Articular chondrocyte of knee joint (primary cell): ENCODE measurements around the gene ATP6V0B. TPM values are rescaled to one million over a fixed set of nuclear protein-coding genes. Genes with fewer than 3 reads are reported as not detected.

Experiments used
- total RNA-seq: library from RNA; depleted of rRNA; stranded (reverse); fragments of >200 nt; gene quantifications from 2 replicates; pipeline ENCODE4 v1.2.3, GENCODE V29; 2012

ATP6V0B gene
- 48.4 and 57.2 TPM in 2 replicates for total RNA-seq

DNA sequence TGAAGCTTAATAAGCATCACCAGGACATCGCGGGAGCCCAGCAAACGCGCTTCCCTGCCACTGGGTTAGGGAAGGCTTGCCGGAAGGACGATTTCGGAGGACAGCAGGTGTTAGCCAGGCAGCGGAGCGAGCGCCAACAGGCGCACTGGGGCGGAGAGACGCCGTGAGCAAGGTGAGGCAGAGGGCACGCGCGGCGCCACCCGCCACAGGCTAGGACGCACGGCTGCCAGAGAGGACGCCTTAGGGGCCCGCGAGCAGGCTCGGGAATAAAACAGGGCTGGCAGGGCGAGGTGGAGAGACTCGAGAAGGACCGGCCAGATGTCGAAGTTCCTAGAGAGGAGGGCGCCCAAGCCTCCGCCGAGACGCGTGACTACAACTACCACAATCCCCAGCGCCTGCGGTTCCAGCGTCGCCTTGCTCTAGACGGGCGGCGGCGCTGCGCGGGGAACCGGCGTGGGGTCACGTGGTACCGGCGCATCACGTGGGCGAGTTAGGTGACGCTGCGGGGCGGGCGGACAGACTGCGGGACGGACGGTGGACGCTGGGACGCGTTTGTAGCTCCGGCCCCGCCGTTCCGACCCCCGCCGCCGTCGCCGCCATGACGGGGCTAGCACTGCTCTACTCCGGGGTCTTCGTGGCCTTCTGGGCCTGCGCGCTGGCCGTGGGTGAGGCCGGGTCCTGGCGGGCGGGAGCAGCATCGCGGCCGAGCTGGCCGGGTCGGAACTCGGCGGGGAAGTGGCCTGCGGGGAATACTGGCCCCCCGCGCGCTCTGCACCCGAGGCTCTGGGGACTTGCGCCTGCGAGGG, at the start of gene ATP6V0B:
Gene ATP6V0B (plus strand): TSS at position 518 of the 806 bp plus-strand sequence. CDS start 81 bp downstream, at position 599.

DNA sequence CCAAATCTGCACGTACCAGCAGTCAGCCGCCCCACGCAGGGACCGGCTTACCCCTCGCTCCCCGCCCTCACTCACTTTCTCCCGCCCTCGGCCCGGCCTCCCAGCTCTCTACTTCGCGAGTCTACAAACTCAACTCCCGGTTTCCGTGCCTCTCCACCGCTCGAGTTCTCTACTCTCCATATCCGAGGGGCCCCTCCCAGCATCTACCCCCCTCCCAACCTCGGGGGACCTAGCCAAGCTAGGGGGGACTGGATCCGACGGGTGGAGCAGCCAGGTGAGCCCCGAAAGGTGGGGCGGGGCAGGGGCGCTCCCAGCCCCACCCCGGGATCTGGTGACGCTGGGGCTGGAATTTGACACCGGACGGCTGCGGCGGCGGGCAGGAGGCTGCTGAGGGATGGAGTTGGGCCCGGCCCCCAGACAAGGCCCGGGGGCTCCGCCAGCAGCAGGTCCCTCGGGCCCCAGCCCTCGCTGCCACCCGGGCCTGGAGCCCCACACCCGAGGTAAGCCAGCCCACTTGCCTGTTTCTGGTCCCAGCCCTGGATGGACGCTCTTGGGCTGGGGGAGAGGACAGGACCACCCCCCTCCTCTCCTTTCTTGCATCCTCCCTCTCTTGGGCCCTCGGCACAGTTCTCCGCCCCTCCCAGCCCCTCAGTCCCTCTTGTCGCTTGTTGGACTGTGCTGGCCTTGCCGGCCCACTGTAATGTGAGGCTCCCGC, 41.2 kb upstream of the ATP6V0B start, which contains the start of gene ARTN:
Gene ARTN (plus strand): TSS at position 416 of the 715 bp plus-strand sequence. CDS start 1,856 bp downstream, outside the sequence.

DNA sequence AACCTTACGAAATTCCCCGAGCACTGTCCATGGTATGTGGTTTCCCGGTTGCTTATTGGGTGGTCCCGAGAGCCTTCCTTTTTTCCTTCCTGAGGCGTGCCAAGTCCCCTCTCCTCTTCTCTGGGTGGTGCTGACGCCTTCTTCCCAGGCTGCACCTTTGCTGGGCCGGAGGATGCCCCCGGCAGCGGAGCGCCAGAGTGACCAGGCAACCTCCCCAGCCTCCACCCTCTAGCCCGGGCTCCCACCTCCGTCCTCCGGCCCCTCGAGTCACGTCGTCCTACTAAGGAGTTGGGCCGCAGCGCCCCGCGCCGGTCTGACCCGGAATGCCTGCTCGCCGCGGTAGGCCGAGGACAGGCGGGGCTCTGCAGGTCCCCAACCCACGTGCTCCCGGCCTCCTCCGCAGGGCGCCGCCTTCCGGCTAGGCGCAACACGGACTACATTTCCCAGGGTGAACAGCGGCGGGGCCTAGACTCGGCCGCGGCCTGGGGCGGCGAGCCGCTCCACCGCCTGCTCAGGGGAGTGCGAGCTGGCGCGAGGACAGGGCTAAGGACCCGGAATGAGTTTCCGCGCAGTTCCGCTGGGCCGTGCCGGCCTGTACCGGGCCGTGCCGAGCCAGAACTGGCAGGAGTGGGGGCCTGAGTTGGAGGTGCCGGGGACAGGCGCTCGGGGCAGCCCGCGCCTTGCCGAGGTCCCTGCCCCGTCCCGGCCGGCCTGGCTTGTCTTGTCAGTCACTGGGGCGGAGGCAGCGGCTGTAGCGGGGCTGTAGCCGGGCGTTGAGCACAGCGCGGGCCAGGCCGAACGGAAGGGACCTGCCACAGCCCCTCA, 28.3 kb upstream of the ATP6V0B start, which contains the start of gene IPO13:
Gene IPO13 (plus strand): TSS at position 715 of the 825 bp plus-strand sequence. CDS start 651 bp downstream, outside the sequence.

DNA sequence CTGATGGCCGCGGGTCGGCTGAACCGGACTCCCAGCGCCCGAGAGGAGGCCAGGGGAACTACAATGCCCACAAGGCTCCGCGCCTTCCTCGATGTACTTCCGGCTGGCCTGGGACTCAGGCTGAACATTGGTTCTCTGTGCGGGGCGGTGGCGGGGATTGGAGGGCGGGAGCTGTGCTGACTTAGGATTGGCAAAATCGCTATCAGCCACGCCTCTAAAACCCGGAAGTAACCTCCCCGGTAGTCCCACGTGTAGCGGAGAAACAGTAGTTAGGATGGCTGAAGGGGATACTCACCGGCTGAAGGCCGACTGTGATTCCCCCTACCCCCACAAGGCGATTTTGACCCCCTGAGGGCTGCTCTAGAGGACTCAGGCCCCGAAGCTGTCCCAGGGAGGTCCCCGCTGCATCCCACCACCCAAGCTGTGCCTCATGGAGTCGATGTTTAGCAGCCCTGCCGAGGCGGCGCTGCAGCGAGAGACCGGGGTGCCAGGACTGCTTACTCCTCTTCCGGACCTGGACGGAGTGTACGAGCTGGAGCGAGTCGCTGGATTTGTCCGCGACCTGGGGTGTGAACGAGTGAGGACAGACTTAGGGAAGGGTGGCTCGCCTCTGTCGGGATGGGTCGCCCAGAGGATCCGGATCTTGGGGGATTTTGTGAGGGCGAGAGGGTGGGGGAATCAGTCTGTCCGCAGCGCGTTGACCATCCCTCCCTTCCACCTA, 4.9 kb upstream of the ATP6V0B start, which contains the start of gene DPH2:
Gene DPH2 (plus strand): TSS at position 265 of the 721 bp plus-strand sequence. CDS start 166 bp downstream, at position 431.

DNA sequence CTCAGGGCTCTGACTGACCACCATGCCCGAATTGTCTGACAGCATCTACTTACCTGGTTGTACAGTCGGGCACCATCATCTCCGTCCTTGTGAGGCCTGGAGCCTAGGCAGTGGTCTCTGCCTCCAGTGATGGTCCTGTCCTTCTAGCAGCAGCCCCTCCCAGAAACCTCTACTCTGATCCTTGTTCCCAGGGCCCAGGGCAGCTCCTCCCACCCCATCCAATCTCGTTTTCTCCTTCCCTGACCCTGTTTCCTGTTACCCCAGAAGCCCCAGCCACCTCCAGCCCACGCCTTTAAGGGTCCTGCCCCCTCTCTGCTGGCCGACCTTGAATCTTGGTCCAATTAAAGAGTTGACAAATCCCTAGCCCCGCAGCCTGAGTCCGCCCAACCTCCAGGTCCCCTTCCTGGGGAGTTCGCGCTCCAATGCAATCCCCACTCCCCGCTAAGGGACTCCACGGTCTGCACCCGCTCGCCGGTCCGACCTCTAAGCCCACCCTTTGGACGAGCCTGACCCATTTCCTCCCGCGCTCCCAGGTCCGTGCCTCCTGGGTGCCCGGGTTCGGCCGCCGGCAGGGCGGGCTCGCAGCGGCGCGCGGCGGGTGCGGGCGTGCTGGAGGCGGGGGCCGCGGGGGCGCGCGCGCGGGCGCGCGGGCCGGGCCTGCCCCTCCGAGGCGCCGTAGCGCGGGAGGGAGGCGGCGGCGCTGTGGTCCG, 3.9 kb downstream of the ATP6V0B start, which contains the start of gene B4GALT2:
Gene B4GALT2 (plus strand): TSS at position 660 of the 710 bp plus-strand sequence. CDS start 1,951 bp downstream, outside the sequence.

DNA sequence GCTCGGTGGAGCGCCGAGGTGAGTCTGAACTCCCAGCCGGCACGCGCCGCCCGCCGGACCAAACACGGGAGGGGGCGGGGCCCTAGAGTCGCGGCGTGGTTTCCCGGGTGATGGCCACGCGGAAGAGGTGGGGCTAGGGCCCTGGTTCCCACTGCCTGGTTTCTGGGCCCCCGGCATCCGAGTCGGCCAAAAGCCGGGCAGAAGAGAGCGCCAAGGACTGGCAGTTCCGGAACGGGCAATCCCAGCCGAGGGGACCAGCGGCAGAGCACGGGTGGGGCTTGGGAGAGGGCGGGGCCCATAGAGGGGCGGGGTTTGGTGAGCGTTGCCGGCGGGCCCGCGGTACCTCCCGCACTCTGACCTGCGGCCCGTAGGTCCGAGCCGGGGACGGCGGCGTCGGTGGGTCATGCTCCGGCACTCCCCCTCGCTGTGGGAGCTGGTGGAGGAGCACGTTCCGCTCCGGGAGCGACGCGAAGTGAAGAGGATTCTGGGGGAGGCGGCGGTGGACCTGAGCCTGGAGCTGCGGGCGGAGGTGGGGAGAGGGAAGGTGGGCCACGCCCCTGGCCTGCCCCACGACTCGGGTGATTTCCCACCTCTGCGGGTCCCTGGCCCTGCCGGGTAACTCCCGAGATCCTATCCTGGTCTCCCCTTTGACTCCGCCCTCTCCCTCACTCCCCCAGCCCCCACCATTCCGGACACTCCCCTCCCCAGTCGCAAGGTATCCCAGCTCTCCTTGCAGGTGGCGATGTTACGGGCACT, 16.9 kb downstream of the ATP6V0B start, which contains the start of gene CCDC24:
Gene CCDC24 (plus strand): TSS at position 124 of the 756 bp plus-strand sequence. CDS start 280 bp downstream, at position 404.

Other genes starting within 250 kb of the ATP6V0B start
- not detected in 2 replicates for gene ARTN, start 41.2 kb upstream of the ATP6V0B start, total RNA-seq
- gene IPO13, start 28.0 kb upstream of the ATP6V0B start, total RNA-seq: 14.4 and 17.3 TPM in 2 replicates
- 9.7 and 10.6 TPM in 2 replicates for gene DPH2, start 5.0 kb upstream of the ATP6V0B start, total RNA-seq
- 77.1 and 96.3 TPM in 2 replicates for gene B4GALT2, start 4.2 kb downstream of the ATP6V0B start, total RNA-seq
- gene CCDC24, start 16.6 kb downstream of the ATP6V0B start, total RNA-seq: 3.0 and 3.5 TPM in 2 replicates
- 9.0 and 9.8 TPM in 2 replicates for gene SLC6A9, start 56.5 kb downstream of the ATP6V0B start, total RNA-seq
- 1.2 and 1.4 TPM in 2 replicates for gene KLF17, start 143.9 kb downstream of the ATP6V0B start, total RNA-seq
- not detected in 2 replicates for gene KLF18, start 166.7 kb downstream of the ATP6V0B start, total RNA-seq
- 17.5 and 21.4 TPM in 2 replicates for gene DMAP1, start 238.5 kb downstream of the ATP6V0B start, total RNA-seq